WTC11 (cell line): ENCODE results near the gene TNK1. TPM values are rescaled to one million over a fixed set of nuclear protein-coding genes. Genes with fewer than 3 reads are reported as not detected.

Experiments
- ATAC-seq: fragments of 200-7000 bp; cut with Tn5 transposase; 2 replicates; pipeline ENCODE4 v1.10.0; 2021; ENCODE audit warnings: mild to moderate bottlenecking, moderate library complexity
- CTCF ChIA-PET: fragments of 300-600 bp; sonication (Branson Sonifier 250); formaldehyde crosslinking; loops from one replicate; lab custom pipeline; 2021; ENCODE audit warnings: antibody characterized with exemption; lab: Charles Lee
- POLR2A ChIA-PET: fragments of 350-600 bp; sonication (Branson Sonifier 250); formaldehyde crosslinking; loops from one replicate; lab custom pipeline; 2021; ENCODE audit warnings: antibody characterized with exemption; lab: Charles Lee
- DNase-seq: peaks from one replicate; pipeline ENCODE4 v3.0.0; 2021; ENCODE audit warnings: low spot score
- H3K27ac Mint-ChIP-seq: 2 replicates; pipeline ENCODE4 v1.8.0; 2021; ENCODE audit warnings: mixed read lengths
- H3K27me3 Mint-ChIP-seq: 2 replicates; pipeline ENCODE4 v1.8.0; 2021; ENCODE audit warnings: low read depth, mild to moderate bottlenecking, moderate library complexity, mixed read lengths
- H3K36me3 Mint-ChIP-seq: 2 replicates; pipeline ENCODE4 v1.8.0; 2021; ENCODE audit warnings: mixed read lengths
- H3K4me1 Mint-ChIP-seq: 2 replicates; pipeline ENCODE4 v1.8.0; 2022; ENCODE audit warnings: mixed read lengths
- H3K4me3 Mint-ChIP-seq: 2 replicates; pipeline ENCODE4 v1.8.0; 2021; ENCODE audit warnings: mild to moderate bottlenecking, moderate library complexity, mixed read lengths
- H3K9me3 Mint-ChIP-seq: 2 replicates; pipeline ENCODE4 v1.8.0; 2021; ENCODE audit warnings: mixed read lengths
- ATF1 ChIP-seq: sonication (generic); formaldehyde crosslinking; IDR thresholded peaks from 2 replicates; pipeline ENCODE4 v1.8.1; 2023; ENCODE audit warnings: mild to moderate bottlenecking, moderate library complexity, missing genetic modification reagents
- ELF4 ChIP-seq: sonication (generic); formaldehyde crosslinking; IDR thresholded peaks from 2 replicates; pipeline ENCODE4 v1.8.1; 2022; ENCODE audit warnings: low read depth, mild to moderate bottlenecking, moderate library complexity, missing genetic modification reagents
- ETV6 ChIP-seq: sonication (generic); formaldehyde crosslinking; IDR thresholded peaks from 2 replicates; pipeline ENCODE4 v1.8.1; 2022; ENCODE audit warnings: mild to moderate bottlenecking, missing genetic modification reagents
- FOXJ3 ChIP-seq: sonication (generic); formaldehyde crosslinking; IDR thresholded peaks from 2 replicates; pipeline ENCODE4 v1.9.0; 2021; ENCODE audit warnings: missing genetic modification reagents, mild to moderate bottlenecking, borderline replicate concordance
- FOXK1 ChIP-seq: sonication (generic); formaldehyde crosslinking; IDR thresholded peaks from 2 replicates; pipeline ENCODE4 v1.8.0; 2022; ENCODE audit warnings: mild to moderate bottlenecking, moderate library complexity, missing genetic modification reagents
- GTF2I ChIP-seq: fragments of 250-450 bp; sonication (Bioruptor Pico); conservative IDR thresholded peaks from 2 replicates; pipeline ENCODE4 v1.4.0; 2021; ENCODE audit warnings: mild to moderate bottlenecking
- JAZF1 ChIP-seq: fragments of 250-450 bp; sonication (Bioruptor Pico); IDR thresholded peaks from 2 replicates; pipeline ENCODE4 v1.9.0; 2021; ENCODE audit warnings: moderate library complexity, mild to moderate bottlenecking, inconsistent platforms
- NR1H2 ChIP-seq: sonication (generic); formaldehyde crosslinking; IDR thresholded peaks from 2 replicates; pipeline ENCODE4 v1.9.0; 2021; ENCODE audit warnings: mild to moderate bottlenecking, moderate library complexity, missing genetic modification reagents
- NR2C2 ChIP-seq: sonication (generic); formaldehyde crosslinking; IDR thresholded peaks from 2 replicates; pipeline ENCODE4 v1.8.0; 2022; ENCODE audit warnings: mild to moderate bottlenecking, missing genetic modification reagents
- PRRX2 ChIP-seq: fragments of 250-450 bp; sonication (Bioruptor Pico); IDR thresholded peaks from 2 replicates; pipeline ENCODE4 v1.8.0; 2021; ENCODE audit warnings: mild to moderate bottlenecking
- TCF7 ChIP-seq: sonication (generic); formaldehyde crosslinking; IDR thresholded peaks from 2 replicates; pipeline ENCODE4 v1.8.0; 2022; ENCODE audit warnings: mild to moderate bottlenecking, low read depth, missing genetic modification reagents, moderate library complexity
- TEAD4 ChIP-seq: sonication (generic); formaldehyde crosslinking; IDR thresholded peaks from 2 replicates; pipeline ENCODE4 v1.8.0; 2022; ENCODE audit warnings: mild to moderate bottlenecking, missing genetic modification reagents
- ZNF138 ChIP-seq: sonication (generic); formaldehyde crosslinking; conservative IDR thresholded peaks from 2 replicates; pipeline ENCODE4 v1.8.1; 2022; ENCODE audit warnings: mild to moderate bottlenecking, moderate library complexity, missing genetic modification reagents
- ZNF232 ChIP-seq: sonication (generic); formaldehyde crosslinking; IDR thresholded peaks from 2 replicates; pipeline ENCODE4 v1.8.0; 2022; ENCODE audit warnings: mild to moderate bottlenecking, missing genetic modification reagents
- ZNF423 ChIP-seq: fragments of 250-450 bp; sonication (Bioruptor Pico); IDR thresholded peaks from 2 replicates; pipeline ENCODE4 v2.1.2; 2022; ENCODE audit warnings: mild to moderate bottlenecking, moderate library complexity
- ZNF671 ChIP-seq: fragments of 250-450 bp; sonication (Bioruptor Pico); IDR thresholded peaks from 2 replicates; pipeline ENCODE4 v1.8.0; 2021; ENCODE audit warnings: mild to moderate bottlenecking
- total RNA-seq: library from RNA; stranded (reverse); gene quantifications from 3 replicates; pipeline ENCODE4 v1.2.3, GENCODE V29; 2021
- TF ChIP-seq, protein P1 (sequence below): sonication (generic); formaldehyde crosslinking; conservative IDR thresholded peaks from 2 replicates; pipeline ENCODE4 v1.8.1; 2023; ENCODE audit warnings: mild to moderate bottlenecking, low read depth, missing genetic modification reagents, moderate library complexity
- TF ChIP-seq, protein P2 (sequence below): sonication (generic); formaldehyde crosslinking; IDR thresholded peaks from 2 replicates; pipeline ENCODE4 v1.8.0; 2022; ENCODE audit warnings: mild to moderate bottlenecking, missing genetic modification reagents
- TF ChIP-seq, protein P3 (sequence below): fragments of 250-450 bp; sonication (Bioruptor Pico); IDR thresholded peaks from 2 replicates; pipeline ENCODE4 v2.1.2; 2022; ENCODE audit warnings: mild to moderate bottlenecking, moderate library complexity
- TF ChIP-seq, protein P4 (sequence below): sonication (generic); formaldehyde crosslinking; IDR thresholded peaks from 2 replicates; pipeline ENCODE4 v1.8.0; 2022; ENCODE audit warnings: mild to moderate bottlenecking, missing genetic modification reagents
- TF ChIP-seq, protein P5 (sequence below): fragments of 250-450 bp; sonication (Bioruptor Pico); IDR thresholded peaks from 2 replicates; pipeline ENCODE4 v1.9.0; 2021; ENCODE audit warnings: moderate library complexity, mild to moderate bottlenecking, inconsistent platforms, borderline replicate concordance
- TF ChIP-seq, protein P6 (sequence below): sonication (generic); formaldehyde crosslinking; IDR thresholded peaks from 2 replicates; pipeline ENCODE4 v1.8.0; 2022; ENCODE audit warnings: mild to moderate bottlenecking, missing genetic modification reagents
- TF ChIP-seq, protein P7 (sequence below): sonication (generic); formaldehyde crosslinking; IDR thresholded peaks from 2 replicates; pipeline ENCODE4 v1.8.0; 2023; ENCODE audit warnings: mild to moderate bottlenecking, missing genetic modification reagents

TNK1 gene
- total RNA-seq, 1 experiment from 2014 or later = 9.3 TPM

DNA sequence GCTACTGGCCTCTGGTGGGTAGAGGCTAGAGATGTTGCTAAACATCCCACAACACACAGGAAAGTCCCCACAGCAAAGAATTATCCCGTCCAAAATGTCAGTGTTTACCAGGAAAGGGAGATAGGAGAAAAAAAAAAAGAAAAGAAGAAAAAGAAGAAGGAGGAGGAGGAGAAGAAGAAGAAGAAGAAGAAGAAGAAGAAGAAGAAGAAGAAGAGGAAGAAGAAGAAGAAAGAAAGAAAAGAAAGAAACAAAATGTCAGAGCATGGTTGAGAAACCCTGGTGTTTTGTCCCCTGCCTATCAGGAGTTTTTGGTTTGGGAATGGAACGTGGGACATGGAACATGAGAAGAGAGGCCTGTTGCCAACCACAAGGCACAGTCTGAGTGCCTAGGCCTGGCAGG lies 23.5 kb upstream of the TNK1 start (continued):
- TF ChIP-seq, protein P1, sequence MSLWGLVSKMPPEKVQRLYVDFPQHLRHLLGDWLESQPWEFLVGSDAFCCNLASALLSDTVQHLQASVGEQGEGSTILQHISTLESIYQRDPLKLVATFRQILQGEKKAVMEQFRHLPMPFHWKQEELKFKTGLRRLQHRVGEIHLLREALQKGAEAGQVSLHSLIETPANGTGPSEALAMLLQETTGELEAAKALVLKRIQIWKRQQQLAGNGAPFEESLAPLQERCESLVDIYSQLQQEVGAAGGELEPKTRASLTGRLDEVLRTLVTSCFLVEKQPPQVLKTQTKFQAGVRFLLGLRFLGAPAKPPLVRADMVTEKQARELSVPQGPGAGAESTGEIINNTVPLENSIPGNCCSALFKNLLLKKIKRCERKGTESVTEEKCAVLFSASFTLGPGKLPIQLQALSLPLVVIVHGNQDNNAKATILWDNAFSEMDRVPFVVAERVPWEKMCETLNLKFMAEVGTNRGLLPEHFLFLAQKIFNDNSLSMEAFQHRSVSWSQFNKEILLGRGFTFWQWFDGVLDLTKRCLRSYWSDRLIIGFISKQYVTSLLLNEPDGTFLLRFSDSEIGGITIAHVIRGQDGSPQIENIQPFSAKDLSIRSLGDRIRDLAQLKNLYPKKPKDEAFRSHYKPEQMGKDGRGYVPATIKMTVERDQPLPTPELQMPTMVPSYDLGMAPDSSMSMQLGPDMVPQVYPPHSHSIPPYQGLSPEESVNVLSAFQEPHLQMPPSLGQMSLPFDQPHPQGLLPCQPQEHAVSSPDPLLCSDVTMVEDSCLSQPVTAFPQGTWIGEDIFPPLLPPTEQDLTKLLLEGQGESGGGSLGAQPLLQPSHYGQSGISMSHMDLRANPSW (CRISPR knock-in tag) = no peak
- TF ChIP-seq PRRX2 (CRISPR knock-in tag) (no peak), JAZF1 (no peak), FOXJ3 (CRISPR knock-in tag) (no peak), NR1H2 (no peak), GTF2I (CRISPR knock-in tag) (no peak)

DNA sequence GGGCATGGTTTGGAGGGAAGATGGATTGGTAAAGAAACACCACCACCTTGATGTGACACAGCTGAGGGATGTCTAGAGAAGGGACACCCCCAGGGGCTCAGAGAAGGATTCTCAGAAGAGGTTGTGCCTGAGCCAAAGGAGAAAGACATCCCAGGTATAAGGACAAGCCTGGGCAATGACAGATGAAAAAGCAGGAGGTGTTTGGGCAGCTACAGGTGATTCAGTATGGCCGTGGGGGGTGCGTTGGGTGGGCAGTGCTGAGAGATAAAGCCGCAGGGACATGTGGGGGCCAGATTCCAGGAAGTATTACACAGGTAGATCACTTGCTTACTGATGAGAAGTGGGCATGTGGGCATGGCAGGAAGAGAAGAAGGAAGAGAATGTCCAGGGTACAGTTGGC lies 19.0 kb upstream of the TNK1 start:
- no peaks in the 10 kb centered on the region for H3K36me3 Mint-ChIP-seq
- DNase-seq (no peak), ATAC-seq (no peak)
- TF ChIP-seq, protein P2, sequence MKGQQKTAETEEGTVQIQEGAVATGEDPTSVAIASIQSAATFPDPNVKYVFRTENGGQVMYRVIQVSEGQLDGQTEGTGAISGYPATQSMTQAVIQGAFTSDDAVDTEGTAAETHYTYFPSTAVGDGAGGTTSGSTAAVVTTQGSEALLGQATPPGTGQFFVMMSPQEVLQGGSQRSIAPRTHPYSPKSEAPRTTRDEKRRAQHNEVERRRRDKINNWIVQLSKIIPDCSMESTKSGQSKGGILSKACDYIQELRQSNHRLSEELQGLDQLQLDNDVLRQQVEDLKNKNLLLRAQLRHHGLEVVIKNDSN (CRISPR knock-in tag) = no peak
- TF ChIP-seq, protein P3, sequence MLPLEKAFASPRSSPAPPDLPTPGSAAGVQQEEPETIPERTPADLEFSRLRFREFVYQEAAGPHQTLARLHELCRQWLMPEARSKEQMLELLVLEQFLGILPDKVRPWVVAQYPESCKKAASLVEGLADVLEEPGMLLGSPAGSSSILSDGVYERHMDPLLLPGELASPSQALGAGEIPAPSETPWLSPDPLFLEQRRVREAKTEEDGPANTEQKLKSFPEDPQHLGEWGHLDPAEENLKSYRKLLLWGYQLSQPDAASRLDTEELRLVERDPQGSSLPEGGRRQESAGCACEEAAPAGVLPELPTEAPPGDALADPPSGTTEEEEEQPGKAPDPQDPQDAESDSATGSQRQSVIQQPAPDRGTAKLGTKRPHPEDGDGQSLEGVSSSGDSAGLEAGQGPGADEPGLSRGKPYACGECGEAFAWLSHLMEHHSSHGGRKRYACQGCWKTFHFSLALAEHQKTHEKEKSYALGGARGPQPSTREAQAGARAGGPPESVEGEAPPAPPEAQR (CRISPR knock-in tag) = no peak
- TF ChIP-seq ETV6 (no peak), TCF7 (CRISPR knock-in tag) (no peak)
- TF ChIP-seq, protein P4, sequence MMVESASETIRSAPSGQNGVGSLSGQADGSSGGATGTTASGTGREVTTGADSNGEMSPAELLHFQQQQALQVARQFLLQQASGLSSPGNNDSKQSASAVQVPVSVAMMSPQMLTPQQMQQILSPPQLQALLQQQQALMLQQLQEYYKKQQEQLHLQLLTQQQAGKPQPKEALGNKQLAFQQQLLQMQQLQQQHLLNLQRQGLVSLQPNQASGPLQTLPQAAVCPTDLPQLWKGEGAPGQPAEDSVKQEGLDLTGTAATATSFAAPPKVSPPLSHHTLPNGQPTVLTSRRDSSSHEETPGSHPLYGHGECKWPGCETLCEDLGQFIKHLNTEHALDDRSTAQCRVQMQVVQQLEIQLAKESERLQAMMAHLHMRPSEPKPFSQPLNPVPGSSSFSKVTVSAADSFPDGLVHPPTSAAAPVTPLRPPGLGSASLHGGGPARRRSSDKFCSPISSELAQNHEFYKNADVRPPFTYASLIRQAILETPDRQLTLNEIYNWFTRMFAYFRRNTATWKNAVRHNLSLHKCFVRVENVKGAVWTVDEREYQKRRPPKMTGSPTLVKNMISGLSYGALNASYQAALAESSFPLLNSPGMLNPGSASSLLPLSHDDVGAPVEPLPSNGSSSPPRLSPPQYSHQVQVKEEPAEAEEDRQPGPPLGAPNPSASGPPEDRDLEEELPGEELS (CRISPR knock-in tag) = no peak
- H3K9me3 Mint-ChIP-seq = no peaks in the 10 kb centered on the region
- H3K4me1 Mint-ChIP-seq = peaks cover 3% of the 10 kb centered on the region; the same call in 1 of the 2 replicates
- peaks cover 7% of the 10 kb centered on the region; the same call in 1 of the 2 replicates for H3K27me3 Mint-ChIP-seq
- no peak overlapping the region for H3K4me3 Mint-ChIP-seq
- no peak overlapping the region for H3K27ac Mint-ChIP-seq
- POLR2A ChIA-PET = interaction anchor here (0.5 to 0.6 kb wide), 2 partner anchors 14 to 129 kb away, joined by 3 to 4 read pairs; no protein-coding TSS in a partner anchor
- CTCF ChIA-PET = interaction anchor here (1.1 to 1.5 kb wide), 3 partner anchors 32 to 198 kb away, joined by 3 to 5 read pairs (median 4); partner anchors contain the start of gene PLSCR3

DNA sequence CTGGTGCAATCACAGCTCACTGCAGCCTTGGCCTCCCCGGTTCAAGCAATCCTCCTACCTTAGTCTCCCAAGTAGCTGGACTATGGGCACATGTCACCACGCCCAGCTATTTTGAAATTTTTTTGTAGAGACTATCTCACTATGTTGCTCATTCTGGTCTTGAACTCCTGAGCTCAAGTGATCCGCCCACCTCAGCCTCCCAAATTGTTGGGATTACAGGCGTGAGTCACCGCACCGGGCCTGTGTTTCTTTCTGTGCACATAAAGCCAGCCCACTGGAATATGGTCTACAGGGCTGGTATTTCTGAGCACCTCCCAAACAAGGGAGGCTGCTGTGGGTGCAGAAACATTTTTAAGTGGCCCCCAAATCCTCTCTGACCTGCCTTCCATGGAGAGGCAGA lies 17.6 kb upstream of the TNK1 start:
- ChIA-PET POLR2A (no interaction called here), CTCF (interaction anchor here (0.6 to 1.2 kb wide), 3 partner anchors 13 to 197 kb away, joined by 3 to 4 read pairs (median 4); no protein-coding TSS in a partner anchor)
- DNase-seq = no peak
- TF ChIP-seq NR2C2 (no peak), ZNF232 (CRISPR knock-in tag) (no peak), FOXJ3 (CRISPR knock-in tag) (no peak), ELF4 (CRISPR knock-in tag) (no peak), TEAD4 (CRISPR knock-in tag) (no peak), ZNF138 (no peak), FOXK1 (CRISPR knock-in tag) (no peak), ZNF671 (CRISPR knock-in tag) (no peak), ATF1 (no peak), ZNF423 (CRISPR knock-in tag) (no peak)
- TF ChIP-seq, protein P5, sequence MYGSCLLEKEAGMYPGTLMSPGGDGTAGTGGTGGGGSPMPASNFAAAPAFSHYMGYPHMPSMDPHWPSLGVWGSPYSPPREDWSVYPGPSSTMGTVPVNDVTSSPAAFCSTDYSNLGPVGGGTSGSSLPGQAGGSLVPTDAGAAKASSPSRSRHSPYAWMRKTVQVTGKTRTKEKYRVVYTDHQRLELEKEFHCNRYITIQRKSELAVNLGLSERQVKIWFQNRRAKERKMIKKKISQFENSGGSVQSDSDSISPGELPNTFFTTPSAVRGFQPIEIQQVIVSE (CRISPR knock-in tag) = no peak
- TF ChIP-seq, protein P6, sequence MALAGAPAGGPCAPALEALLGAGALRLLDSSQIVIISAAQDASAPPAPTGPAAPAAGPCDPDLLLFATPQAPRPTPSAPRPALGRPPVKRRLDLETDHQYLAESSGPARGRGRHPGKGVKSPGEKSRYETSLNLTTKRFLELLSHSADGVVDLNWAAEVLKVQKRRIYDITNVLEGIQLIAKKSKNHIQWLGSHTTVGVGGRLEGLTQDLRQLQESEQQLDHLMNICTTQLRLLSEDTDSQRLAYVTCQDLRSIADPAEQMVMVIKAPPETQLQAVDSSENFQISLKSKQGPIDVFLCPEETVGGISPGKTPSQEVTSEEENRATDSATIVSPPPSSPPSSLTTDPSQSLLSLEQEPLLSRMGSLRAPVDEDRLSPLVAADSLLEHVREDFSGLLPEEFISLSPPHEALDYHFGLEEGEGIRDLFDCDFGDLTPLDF (CRISPR knock-in tag) = no peak
- TF ChIP-seq, protein P7, sequence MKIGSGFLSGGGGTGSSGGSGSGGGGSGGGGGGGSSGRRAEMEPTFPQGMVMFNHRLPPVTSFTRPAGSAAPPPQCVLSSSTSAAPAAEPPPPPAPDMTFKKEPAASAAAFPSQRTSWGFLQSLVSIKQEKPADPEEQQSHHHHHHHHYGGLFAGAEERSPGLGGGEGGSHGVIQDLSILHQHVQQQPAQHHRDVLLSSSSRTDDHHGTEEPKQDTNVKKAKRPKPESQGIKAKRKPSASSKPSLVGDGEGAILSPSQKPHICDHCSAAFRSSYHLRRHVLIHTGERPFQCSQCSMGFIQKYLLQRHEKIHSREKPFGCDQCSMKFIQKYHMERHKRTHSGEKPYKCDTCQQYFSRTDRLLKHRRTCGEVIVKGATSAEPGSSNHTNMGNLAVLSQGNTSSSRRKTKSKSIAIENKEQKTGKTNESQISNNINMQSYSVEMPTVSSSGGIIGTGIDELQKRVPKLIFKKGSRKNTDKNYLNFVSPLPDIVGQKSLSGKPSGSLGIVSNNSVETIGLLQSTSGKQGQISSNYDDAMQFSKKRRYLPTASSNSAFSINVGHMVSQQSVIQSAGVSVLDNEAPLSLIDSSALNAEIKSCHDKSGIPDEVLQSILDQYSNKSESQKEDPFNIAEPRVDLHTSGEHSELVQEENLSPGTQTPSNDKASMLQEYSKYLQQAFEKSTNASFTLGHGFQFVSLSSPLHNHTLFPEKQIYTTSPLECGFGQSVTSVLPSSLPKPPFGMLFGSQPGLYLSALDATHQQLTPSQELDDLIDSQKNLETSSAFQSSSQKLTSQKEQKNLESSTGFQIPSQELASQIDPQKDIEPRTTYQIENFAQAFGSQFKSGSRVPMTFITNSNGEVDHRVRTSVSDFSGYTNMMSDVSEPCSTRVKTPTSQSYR = no peak

More for the DNA sequence above, 17.6 kb upstream of the TNK1 start:
- Mint-ChIP-seq H3K4me3 (no peak overlapping the region), H3K27ac (no peak overlapping the region), H3K36me3 (no peaks in the 10 kb centered on the region), H3K9me3 (no peaks in the 10 kb centered on the region), H3K27me3 (peaks cover 2% of the 10 kb centered on the region; the same call in 1 of the 2 replicates), H3K4me1 (peaks cover 14% of the 10 kb centered on the region)
- no peak for ATAC-seq
